B cell (primary cell): ENCODE results near the gene SLC30A1. TPM values are rescaled to one million over a fixed set of nuclear protein-coding genes. Genes with fewer than 3 reads are reported as not detected.

Experiments used
- ATAC-seq: fragments of 200-7000 bp; cut with Tn5 transposase; one replicate; pipeline ENCODE4 v1.10.0; 2021; ENCODE audit warnings: low read depth, mild to moderate bottlenecking, moderate number of reproducible peaks, moderate library complexity
- CTCF ChIA-PET: fragments of 350-600 bp; sonication (Branson Sonifier 250); formaldehyde crosslinking; loops from one replicate; lab custom pipeline; 2021; ENCODE audit warnings: antibody characterized with exemption, inconsistent platforms; lab: Charles Lee
- POLR2A ChIA-PET: fragments of 350-600 bp; sonication (Branson Sonifier 250); formaldehyde crosslinking; loops from one replicate; lab custom pipeline; 2021; ENCODE audit warnings: antibody characterized with exemption; lab: Charles Lee
- DNase-seq: peaks from one replicate; pipeline ENCODE4 v3.0.0; 2013
- H2AFZ ChIP-seq: 2 replicates; pipeline ENCODE4 v1.6.1; 2012; ENCODE audit warnings: mild to moderate bottlenecking, low read depth, low read length; ENCODE audit not compliant: insufficient read depth, poor library complexity, severe bottlenecking
- H3K27ac ChIP-seq, 2 donors: 1 replicate in 1 of 2; 2 replicates in 1 of 2; pipeline ENCODE4 v1.5.1; 2012 to 2013; ENCODE audit warnings: low read length in 2 of 2, mild to moderate bottlenecking in 2 of 2, moderate library complexity in 1 of 2
- H3K27me3 ChIP-seq, 4 experiments: fragments of 200-600 bp in 1 of 4; sonication (generic) in 1 of 4; replicated peaks in 1 of 4; 1 replicate in 2 of 4; 2 replicates in 2 of 4; pipeline versions ENCODE4 v1.6.1 to v1.7.0; 2013 to 2016; ENCODE audit warnings: low read length in 3 of 4, mild to moderate bottlenecking in 2 of 4, mixed read lengths in 1 of 4, moderate library complexity in 1 of 4; ENCODE audit not compliant: insufficient read depth in 4 of 4, control insufficient read depth in 3 of 4; ENCODE audit errors: control extremely low read depth in 1 of 4
- H3K36me3 ChIP-seq, 2 experiments: replicated peaks in 1 of 2; 1 replicate in 1 of 2; 2 replicates in 1 of 2; pipeline versions ENCODE4 v1.6.1 to v1.7.1; 2013; ENCODE audit warnings: low read length in 1 of 2; ENCODE audit not compliant: insufficient read depth in 2 of 2, control insufficient read depth in 1 of 2; ENCODE audit errors: control extremely low read depth in 1 of 2, extremely low read depth in 1 of 2
- H3K4me1 ChIP-seq, 2 donors: fragments of 200-600 bp in 1 of 2; sonication (generic) in 1 of 2; 1 replicate in 1 of 2; 2 replicates in 1 of 2; pipeline versions ENCODE4 v1.5.1 to v1.6.1; 2013 to 2017; ENCODE audit warnings: low read length in 2 of 2; ENCODE audit not compliant: control insufficient read depth in 2 of 2, insufficient read depth in 2 of 2
- H3K4me2 ChIP-seq: replicated peaks from 2 replicates; pipeline ENCODE3; 2012; ENCODE audit warnings: mild to moderate bottlenecking, low read depth, low read length; ENCODE audit not compliant: poor library complexity, severe bottlenecking
- H3K4me3 ChIP-seq, 5 experiments: fragments of 200-600 bp in 1 of 5; sonication (generic) in 1 of 5; 1 replicate in 3 of 5; 2 replicates in 2 of 5; pipeline versions ENCODE4 v1.5.1 to v1.7.0; 2011 to 2016; ENCODE audit warnings: low read length in 4 of 5, mild to moderate bottlenecking in 4 of 5, low read depth in 2 of 5, control low read depth in 1 of 5, moderate library complexity in 1 of 5; ENCODE audit not compliant: insufficient read depth in 1 of 5; ENCODE audit errors: control extremely low read depth in 1 of 5, extremely low read depth in 1 of 5
- H3K79me2 ChIP-seq: fragments of 200-600 bp; sonication (generic); one replicate; pipeline ENCODE4 v1.6.0; 2016; ENCODE audit warnings: low read length; ENCODE audit not compliant: control insufficient read depth, insufficient read depth
- H3K9ac ChIP-seq: fragments of 200-600 bp; sonication (generic); 2 replicates; pipeline ENCODE4 v1.6.1; 2017; ENCODE audit warnings: mild to moderate bottlenecking, low read length, moderate library complexity
- H3K9me3 ChIP-seq, 3 donors: one replicate each; pipeline versions ENCODE4 v1.6.1 to v1.7.1; 2013; ENCODE audit warnings: low read length in 2 of 3; ENCODE audit not compliant: control insufficient read depth in 2 of 3, insufficient read depth in 1 of 3; ENCODE audit errors: control extremely low read depth in 1 of 3
- H4K20me1 ChIP-seq: 2 replicates; pipeline ENCODE4 v1.6.0; 2012; ENCODE audit warnings: mild to moderate bottlenecking, low read length; ENCODE audit not compliant: insufficient read depth, control insufficient read depth, poor library complexity, severe bottlenecking
- H3K27ac Mint-ChIP-seq: one replicate; pipeline ENCODE4 v1.8.0; 2021; ENCODE audit warnings: mixed read lengths
- H3K27me3 Mint-ChIP-seq: one replicate; pipeline ENCODE4 v1.8.0; 2021; ENCODE audit warnings: mixed read lengths
- H3K4me1 Mint-ChIP-seq: one replicate; pipeline ENCODE4 v1.8.0; 2021; ENCODE audit warnings: mixed read lengths
- H3K4me3 Mint-ChIP-seq: one replicate; pipeline ENCODE4 v1.8.0; 2021; ENCODE audit warnings: mixed read lengths
- H3K9me3 Mint-ChIP-seq: one replicate; pipeline ENCODE4 v1.8.0; 2022; ENCODE audit warnings: mixed read lengths; ENCODE audit not compliant: insufficient read depth
- CTCF ChIP-seq: fragments of 200-600 bp; IDR thresholded peaks from one replicate; pipeline ENCODE4 v1.8.0; 2022; ENCODE audit warnings: antibody characterized with exemption, mild to moderate bottlenecking
- EZH2 ChIP-seq: IDR thresholded peaks from 2 replicates; pipeline ENCODE4 v1.6.1; 2012; ENCODE audit warnings: borderline replicate concordance, low read depth, mild to moderate bottlenecking, moderate library complexity, low read length; ENCODE audit not compliant: insufficient read depth, poor library complexity, severe bottlenecking
- WGBS: methylation state at CpG from one replicate; pipeline ENCODE4 v1.1.5; 2013; ENCODE audit warnings: missing lambda C conversion rate; ENCODE audit not compliant: insufficient coverage; 5-methylcytosine and 5-hydroxymethylcytosine counted together
- intact Hi-C: fragments of 100-400 bp; cut with micrococcal nuclease; formaldehyde crosslinking; loops from one replicate; pipeline ENCODE4 v1.10.0; 2022
- polyA plus RNA-seq: library from polyadenylated mRNA; depleted of rRNA; stranded (reverse); fragments of >200 nt; gene quantifications from 2 replicates; pipeline ENCODE4 v1.2.3, GENCODE V29; 2012
- total RNA-seq, 2 donors: library from RNA; stranded (reverse); fragments of 120-200 nt in 1 of 2; gene quantifications; 1 replicate in 1 of 2; 2 replicates in 1 of 2; pipeline versions ENCODE4 v1.2.3 to v1.2.4, GENCODE V29; 2013 to 2022

The SLC30A1 gene
- total and polyA plus RNA-seq, 2 donors (not counting 1 experiment from before 2014, with no cell fraction given) = 1.7 to 12.2 TPM

GRCh38 chr1:211610779-211611556 lies 32.0 kb upstream of the SLC30A1 start:
- intact Hi-C loops = no loop called here

More at GRCh38 chr1:211610779-211611556, 32.0 kb upstream of the SLC30A1 start:
- TF ChIP-seq CTCF = no peak
- TF ChIP-seq EZH2 = no peak
- DNase-seq (no peak), ATAC-seq (no peak)
- H4K20me1 ChIP-seq = no peaks in the 10 kb centered on the region
- H3K27me3 ChIP-seq = no peaks in the 10 kb centered on the region
- H3K79me2 ChIP-seq = peaks cover 8% of the 10 kb centered on the region
- Mint-ChIP-seq H3K27me3 (no peaks in the 10 kb centered on the region), H3K4me3 (no peak overlapping the region), H3K9me3 (no peaks in the 10 kb centered on the region), H3K27ac (no peak overlapping the region), H3K4me1 (peaks cover 20% of the 10 kb centered on the region)
- H3K4me1 ChIP-seq = peaks cover 12 to 16% of the 10 kb centered on the region in 2 donors
- ChIA-PET CTCF (interaction anchor here (1.3 to 1.5 kb wide), 2 partner anchors 12 to 14 kb away, joined by 3 read pairs; no protein-coding TSS in a partner anchor), POLR2A (no interaction called here)
- 85% methylated on average over 5 of the region's 9 CpGs for WGBS
- no peak overlapping the region for H3K9ac ChIP-seq
- no peak overlapping the region for H3K4me2 ChIP-seq
- H2AFZ ChIP-seq = no peak overlapping the region
- no peak overlapping the region for H3K4me3 ChIP-seq
- H3K27ac ChIP-seq = no peak overlapping the region
- H3K36me3 ChIP-seq = no peaks in the 10 kb centered on the region
- H3K9me3 ChIP-seq = no peaks in the 10 kb centered on the region
